OCI-LY7 (cell line): ENCODE measurements around the gene CPPED1.

Experiments
- CTCF ChIP-seq: fragments of 200-600 bp; sonication (generic); conservative IDR thresholded peaks from 2 replicates; pipeline ENCODE4 v1.5.1; 2014; ENCODE audit warnings: mild to moderate bottlenecking, antibody characterized with exemption, low read length, moderate library complexity, mixed read lengths
- EZH2phosphoT487 ChIP-seq: fragments of 200-600 bp; sonication (generic); IDR thresholded peaks from 2 replicates; pipeline ENCODE4 v1.6.1; 2018; ENCODE audit warnings: low read depth, borderline replicate concordance, mild to moderate bottlenecking, mixed run types, antibody characterized with exemption, low read length, moderate library complexity, mixed read lengths

- TF ChIP-seq CTCF (no peak), EZH2phosphoT487 (no peak)
These were observed 145.2 kb downstream of the CPPED1 start for GRCh38 chr16:12658506-12658905.
